HG02571 (cell line): ENCODE measurements around the gene SKAP2.
A peak's percentile ranks its signal among the peaks of the same experiment; 100 is the strongest.

Source experiments
- ATAC-seq: cut with Tn5 transposase; IDR thresholded peaks from one replicate; pipeline ENCODE4 v1.9.1; 2021; ENCODE audit warnings: mild to moderate bottlenecking, moderate library complexity; ENCODE audit not compliant: unreplicated experiment

The SKAP2 gene

GRCh38 chr7:26864309-26865093 lies at the start of gene SKAP2:
Gene SKAP2 (minus strand): TSS chr7:26864590. CDS start chr7:26864429, 161 bp downstream.
- peak; percentile 92 for ATAC-seq

- no peak for ATAC-seq
These were observed 48.6 kb upstream of the SKAP2 start for GRCh38 chr7:26912933-26913536.

GRCh38 chr7:26912338-26912737 lies 47.9 kb upstream of the SKAP2 start:
- ATAC-seq: no peak

GRCh38 chr7:26910221-26910620 lies 45.8 kb upstream of the SKAP2 start:
- ATAC-seq: no peak

- no peak for ATAC-seq
These were observed 35.9 kb upstream of the SKAP2 start for GRCh38 chr7:26900251-26900650.

GRCh38 chr7:26899519-26899918 lies 35.1 kb upstream of the SKAP2 start:
- ATAC-seq: no peak

GRCh38 chr7:26898891-26899290 lies 34.5 kb upstream of the SKAP2 start:
- no peak for ATAC-seq

- no peak for ATAC-seq
These were observed 33.5 kb upstream of the SKAP2 start for GRCh38 chr7:26897928-26898327.

- ATAC-seq: no peak
These were observed 27.3 kb upstream of the SKAP2 start for GRCh38 chr7:26891400-26892350.

GRCh38 chr7:26880852-26881251 lies 16.5 kb upstream of the SKAP2 start:
- no peak for ATAC-seq

- no peak for ATAC-seq
These were observed 15.3 kb upstream of the SKAP2 start for GRCh38 chr7:26879671-26880070.

GRCh38 chr7:26868841-26869495 lies 4.6 kb upstream of the SKAP2 start:
- ATAC-seq: no peak

GRCh38 chr7:26865094-26865388 lies 651 bp upstream of the SKAP2 start:
- ATAC-seq: peak; percentile 35

GRCh38 chr7:26863518-26864308 lies 677 bp downstream of the SKAP2 start:
- no peak for ATAC-seq

- no peak for ATAC-seq
These were observed 1.6 kb downstream of the SKAP2 start for GRCh38 chr7:26862834-26863233.

- no peak for ATAC-seq
These were observed 3.3 kb downstream of the SKAP2 start for GRCh38 chr7:26861050-26861449.

- no peak for ATAC-seq
These were observed 4.0 kb downstream of the SKAP2 start for GRCh38 chr7:26860361-26860760.

GRCh38 chr7:26859720-26860119 lies 4.7 kb downstream of the SKAP2 start:
- ATAC-seq: no peak

GRCh38 chr7:26858735-26859134 lies 5.7 kb downstream of the SKAP2 start:
- no peak for ATAC-seq

GRCh38 chr7:26858241-26858715 lies 6.1 kb downstream of the SKAP2 start:
- no peak for ATAC-seq
